ENCODE measurements around the gene SLC22A6.

Gene SLC22A6

GRCh38 chr11:62965574-62965973 lies 19.2 kb downstream of the SLC22A6 start:
- H3K36me3 ChIP-seq (ENCODE audit: control insufficient read depth, insufficient read depth, low read length) = no peaks in the 10 kb centered on the region
- H3K79me2 ChIP-seq (ENCODE audit: control insufficient read depth, insufficient read depth, low read length) = no peaks in the 10 kb centered on the region
- no peak overlapping the region for H3K18ac ChIP-seq (ENCODE audit: low read length)
- WGBS (ENCODE audit: extremely low coverage, insufficient coverage, low lambda C conversion rate) = no CpG with 5 or more reads among the region's 2 CpGs
- H3K27me3 ChIP-seq (ENCODE audit: insufficient read depth, low read length, poor library complexity) = no peaks in the 10 kb centered on the region
- no peak overlapping the region for H2BK5ac ChIP-seq (ENCODE audit: low read length)
- no peak overlapping the region for H3K56ac ChIP-seq (ENCODE audit: low read length)
- no peaks in the 10 kb centered on the region for H3K4me1 ChIP-seq (ENCODE audit: control insufficient read depth, low read depth, low read length)
- H3K79me1 ChIP-seq (ENCODE audit: low read length) = no peaks in the 10 kb centered on the region
- no peak overlapping the region for H2BK15ac ChIP-seq (replicated peaks; ENCODE audit: low read depth)
- no peak overlapping the region for H3K27ac ChIP-seq (ENCODE audit: low read depth, low read length)
- H3K4me2 ChIP-seq (ENCODE audit: low read length) = no peak overlapping the region
- H3K4me3 ChIP-seq (ENCODE audit: low read length) = no peak overlapping the region
- no peak overlapping the region for H3K9ac ChIP-seq (ENCODE audit: low read length)
- no peak overlapping the region for H4K8ac ChIP-seq (ENCODE audit: low read depth, low read length)
- DNase-seq = no peak
- no peak overlapping the region for H3K4ac ChIP-seq (ENCODE audit: low read depth, low read length)
- no peak overlapping the region for H4K5ac ChIP-seq (ENCODE audit: low read length)
- H2BK120ac ChIP-seq (ENCODE audit: low read depth, low read length) = no peak overlapping the region
- H3K23ac ChIP-seq (ENCODE audit: low read length) = no peak overlapping the region
- H2AK5ac ChIP-seq (ENCODE audit: low read length) = no peak overlapping the region

- Histone ChIP-seq H3K27ac (ENCODE audit: low read depth, low read length) (no peak overlapping the region), H2AK5ac (ENCODE audit: low read length) (no peak overlapping the region), H3K4me1 (ENCODE audit: control insufficient read depth, low read depth, low read length) (no peaks in the 10 kb centered on the region), H3K79me2 (ENCODE audit: control insufficient read depth, insufficient read depth, low read length) (no peaks in the 10 kb centered on the region), H3K56ac (ENCODE audit: low read length) (no peak overlapping the region), H4K5ac (ENCODE audit: low read length) (no peak overlapping the region), H3K36me3 (ENCODE audit: control insufficient read depth, insufficient read depth, low read length) (no peaks in the 10 kb centered on the region), H2BK15ac (replicated peaks; ENCODE audit: low read depth) (no peak overlapping the region), H3K18ac (ENCODE audit: low read length) (no peak overlapping the region), H2BK120ac (ENCODE audit: low read depth, low read length) (no peak overlapping the region), H3K4ac (ENCODE audit: low read depth, low read length) (no peak overlapping the region), H3K23ac (ENCODE audit: low read length) (no peak overlapping the region), H3K79me1 (ENCODE audit: low read length) (no peaks in the 10 kb centered on the region), H3K4me2 (ENCODE audit: low read length) (no peak overlapping the region), H3K27me3 (ENCODE audit: insufficient read depth, low read length, poor library complexity) (no peaks in the 10 kb centered on the region), H4K8ac (ENCODE audit: low read depth, low read length) (no peak overlapping the region), H2BK5ac (ENCODE audit: low read length) (no peak overlapping the region), H3K9ac (ENCODE audit: low read length) (no peak overlapping the region), H3K4me3 (ENCODE audit: low read length) (no peak overlapping the region)
- DNase-seq = no peak
- WGBS (ENCODE audit: extremely low coverage, insufficient coverage, low lambda C conversion rate) = no CpG with 5 or more reads among the region's 3 CpGs
Measured at GRCh38 chr11:62962391-62962790, 22.4 kb downstream of the SLC22A6 start.

GRCh38 chr11:62961017-62961570 lies 23.7 kb downstream of the SLC22A6 start:
- Histone ChIP-seq H3K79me2 (ENCODE audit: control insufficient read depth, insufficient read depth, low read length) (no peaks in the 10 kb centered on the region), H3K36me3 (ENCODE audit: control insufficient read depth, insufficient read depth, low read length) (no peaks in the 10 kb centered on the region), H3K18ac (ENCODE audit: low read length) (no peak overlapping the region), H4K5ac (ENCODE audit: low read length) (no peak overlapping the region), H4K8ac (ENCODE audit: low read depth, low read length) (no peak overlapping the region), H2AK5ac (ENCODE audit: low read length) (no peak overlapping the region), H3K79me1 (ENCODE audit: low read length) (no peaks in the 10 kb centered on the region), H3K4me1 (ENCODE audit: control insufficient read depth, low read depth, low read length) (no peaks in the 10 kb centered on the region), H3K56ac (ENCODE audit: low read length) (no peak overlapping the region), H2BK5ac (ENCODE audit: low read length) (no peak overlapping the region), H3K27me3 (ENCODE audit: insufficient read depth, low read length, poor library complexity) (no peaks in the 10 kb centered on the region), H3K9ac (ENCODE audit: low read length) (no peak overlapping the region), H2BK15ac (replicated peaks; ENCODE audit: low read depth) (no peak overlapping the region), H2BK120ac (ENCODE audit: low read depth, low read length) (no peak overlapping the region), H3K4me2 (ENCODE audit: low read length) (no peak overlapping the region), H3K4me3 (ENCODE audit: low read length) (no peak overlapping the region), H3K4ac (ENCODE audit: low read depth, low read length) (no peak overlapping the region), H3K27ac (ENCODE audit: low read depth, low read length) (no peak overlapping the region), H3K23ac (ENCODE audit: low read length) (no peak overlapping the region)
- DNase-seq = no peak
- whole genome bisulfite sequencing (ENCODE audit: extremely low coverage, insufficient coverage, low lambda C conversion rate) = no CpG with 5 or more reads among the region's 4 CpGs

- H3K36me3 ChIP-seq (ENCODE audit: control insufficient read depth, insufficient read depth, low read length) = no peaks in the 10 kb centered on the region
- H3K4me1 ChIP-seq (ENCODE audit: control insufficient read depth, low read depth, low read length) = no peaks in the 10 kb centered on the region
- H2AK5ac ChIP-seq (ENCODE audit: low read length) = no peak overlapping the region
- H2BK5ac ChIP-seq (ENCODE audit: low read length) = no peak overlapping the region
- no peak overlapping the region for H3K27ac ChIP-seq (ENCODE audit: low read depth, low read length)
- H3K4me3 ChIP-seq (ENCODE audit: low read length) = no peak overlapping the region
- H3K79me1 ChIP-seq (ENCODE audit: low read length) = no peaks in the 10 kb centered on the region
- no peak overlapping the region for H4K5ac ChIP-seq (ENCODE audit: low read length)
- H4K8ac ChIP-seq (ENCODE audit: low read depth, low read length) = no peak overlapping the region
- H2BK120ac ChIP-seq (ENCODE audit: low read depth, low read length) = no peak overlapping the region
- no peak overlapping the region for H3K4me2 ChIP-seq (ENCODE audit: low read length)
- no peaks in the 10 kb centered on the region for H3K79me2 ChIP-seq (ENCODE audit: control insufficient read depth, insufficient read depth, low read length)
- H2BK15ac ChIP-seq (replicated peaks; ENCODE audit: low read depth) = no peak overlapping the region
- H3K27me3 ChIP-seq (ENCODE audit: insufficient read depth, low read length, poor library complexity) = no peaks in the 10 kb centered on the region
- H3K4ac ChIP-seq (ENCODE audit: low read depth, low read length) = no peak overlapping the region
- no CpG with 5 or more reads among the region's 1 CpG for WGBS (ENCODE audit: extremely low coverage, insufficient coverage, low lambda C conversion rate)
- H3K23ac ChIP-seq (ENCODE audit: low read length) = no peak overlapping the region
- DNase-seq = no peak
- H3K9ac ChIP-seq (ENCODE audit: low read length) = no peak overlapping the region
- no peak overlapping the region for H3K56ac ChIP-seq (ENCODE audit: low read length)
- no peak overlapping the region for H3K18ac ChIP-seq (ENCODE audit: low read length)
Measured at GRCh38 chr11:62959422-62959980, 25.3 kb downstream of the SLC22A6 start.

- Histone ChIP-seq H3K27ac (ENCODE audit: low read depth, low read length) (no peak overlapping the region), H2BK5ac (ENCODE audit: low read length) (no peak overlapping the region), H4K5ac (ENCODE audit: low read length) (no peak overlapping the region), H4K8ac (ENCODE audit: low read depth, low read length) (no peak overlapping the region), H3K23ac (ENCODE audit: low read length) (no peak overlapping the region), H3K4me3 (ENCODE audit: low read length) (no peak overlapping the region), H2BK120ac (ENCODE audit: low read depth, low read length) (no peak overlapping the region), H3K56ac (ENCODE audit: low read length) (no peak overlapping the region), H3K4me1 (ENCODE audit: control insufficient read depth, low read depth, low read length) (no peaks in the 10 kb centered on the region), H3K4me2 (ENCODE audit: low read length) (no peak overlapping the region), H3K36me3 (ENCODE audit: control insufficient read depth, insufficient read depth, low read length) (no peaks in the 10 kb centered on the region), H3K79me2 (ENCODE audit: control insufficient read depth, insufficient read depth, low read length) (no peaks in the 10 kb centered on the region), H3K9ac (ENCODE audit: low read length) (no peak overlapping the region), H3K18ac (ENCODE audit: low read length) (no peak overlapping the region), H2AK5ac (ENCODE audit: low read length) (no peak overlapping the region), H3K27me3 (ENCODE audit: insufficient read depth, low read length, poor library complexity) (no peaks in the 10 kb centered on the region), H2BK15ac (replicated peaks; ENCODE audit: low read depth) (no peak overlapping the region), H3K4ac (ENCODE audit: low read depth, low read length) (no peak overlapping the region), H3K79me1 (ENCODE audit: low read length) (no peaks in the 10 kb centered on the region)
- WGBS (ENCODE audit: extremely low coverage, insufficient coverage, low lambda C conversion rate) = no CpG with 5 or more reads among the region's 11 CpGs
- DNase-seq = no peak
Measured at GRCh38 chr11:62958547-62959421, 26.0 kb downstream of the SLC22A6 start.

All from mesendoderm (in vitro differentiated cells).